Stimulated activated CD4-positive, alpha-beta T cell treated with anti-CD3 and anti-CD28 coated beads, Interleukin-2, amount 100 ng/mL, for 48 hours (primary cell): ENCODE measurements around the gene ATXN7.

Experiments
- DNase-seq, 2 donors: peaks; one replicate each; pipeline ENCODE4 v3.0.0-alpha.2; 2020

The ATXN7 gene

GRCh38 chr3:63867225-63867624, 3.6 kb downstream of the ATXN7 start:
- DNase-seq = no peak

GRCh38 chr3:63869940-63870614, 6.4 kb downstream of the ATXN7 start:
- no peak for DNase-seq

GRCh38 chr3:63870615-63871005, 6.9 kb downstream of the ATXN7 start:
- DNase-seq = no peak

GRCh38 chr3:63872135-63872924, 8.7 kb downstream of the ATXN7 start:
- DNase-seq = no peak

DNA sequence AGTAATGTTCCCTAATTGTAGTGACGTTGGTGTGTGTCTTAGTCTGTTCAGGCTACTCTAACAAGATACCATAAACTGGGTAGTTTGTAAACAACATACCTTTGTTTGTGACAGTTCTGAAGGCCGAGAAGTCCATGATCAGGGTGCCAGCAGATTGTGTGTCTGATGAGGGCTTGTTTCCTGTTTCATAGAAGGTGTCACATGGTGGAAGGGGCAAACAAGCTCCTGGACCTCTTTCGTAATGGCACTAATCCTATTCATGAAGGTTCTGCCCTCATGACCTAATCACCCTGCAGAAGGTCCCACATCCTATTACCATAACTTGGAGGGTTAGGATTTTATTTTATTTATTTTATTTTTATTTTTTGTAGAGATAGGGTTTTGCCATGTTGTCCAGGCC, 11.1 kb downstream of the ATXN7 start:
- DNase-seq = no peak

DNA sequence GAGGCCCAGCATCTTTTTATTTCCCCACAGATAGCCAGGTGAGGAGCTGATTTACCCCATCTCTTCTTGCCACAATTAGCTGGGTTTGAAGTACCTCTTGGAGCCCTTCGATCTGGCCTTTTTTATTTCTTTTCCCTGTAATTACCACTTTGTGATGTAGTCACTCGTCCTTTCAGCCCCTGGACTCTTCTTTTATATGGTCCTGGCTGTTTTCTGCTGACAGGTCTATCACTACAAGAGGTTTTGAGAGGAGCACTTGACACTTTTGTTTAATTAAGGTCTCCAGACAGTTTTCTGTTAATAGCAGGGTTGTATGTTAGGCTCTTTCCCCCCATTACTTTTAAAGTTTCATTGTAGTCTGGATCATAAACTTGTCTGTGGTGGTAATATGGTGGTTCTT, 11.8 kb downstream of the ATXN7 start:
- DNase-seq = no peak

GRCh38 chr3:63876260-63876659, 12.6 kb downstream of the ATXN7 start:
- DNase-seq = no peak

- DNase-seq = no peak
Observed at GRCh38 chr3:63877737-63878393, 14.2 kb downstream of the ATXN7 start.

GRCh38 chr3:63878394-63879060, 14.9 kb downstream of the ATXN7 start:
- DNase-seq = no peak

DNA sequence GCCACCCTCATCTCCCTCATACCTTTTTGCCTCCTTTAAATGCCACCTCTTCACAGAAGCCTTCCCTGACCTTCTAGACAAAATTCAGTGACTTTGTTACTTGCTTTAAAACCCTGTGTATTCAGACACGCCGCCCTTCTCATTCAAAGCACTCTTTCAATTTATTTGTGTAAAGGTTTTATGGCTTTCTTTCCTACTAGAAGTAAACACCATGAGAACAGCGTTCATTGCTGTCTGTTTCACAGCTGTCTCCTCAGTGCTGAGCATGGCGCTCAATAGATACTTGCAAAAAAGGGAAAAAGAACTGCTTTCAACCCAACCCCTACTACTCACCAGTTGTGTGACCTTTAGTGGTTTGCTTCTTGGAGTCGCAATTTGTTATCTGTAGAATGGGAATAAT, 17.0 kb downstream of the ATXN7 start:
- no peak for DNase-seq

DNA sequence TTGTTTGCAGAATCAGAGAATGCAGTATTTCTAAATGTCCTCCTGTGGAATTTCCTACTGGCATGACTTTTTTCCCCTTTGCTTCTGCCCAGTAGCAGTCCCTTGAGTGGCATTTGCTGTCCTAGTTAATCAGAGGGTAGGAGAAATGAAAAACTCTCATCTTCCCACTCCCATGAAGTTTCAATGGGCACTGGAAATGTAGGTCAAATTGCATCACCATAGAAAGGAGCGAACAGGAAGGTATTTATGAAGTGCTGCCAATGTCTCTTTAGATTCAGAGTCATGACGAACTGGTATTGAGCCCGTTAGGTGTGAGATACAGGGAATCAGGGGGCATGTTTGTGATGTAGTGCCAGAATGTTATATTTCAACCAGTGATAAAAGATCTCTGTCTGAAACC, 23.2 kb downstream of the ATXN7 start:
- no peak for DNase-seq

- no peak for DNase-seq
Observed at GRCh38 chr3:63891518-63891917, 27.9 kb downstream of the ATXN7 start.

- DNase-seq = no peak
Observed at GRCh38 chr3:63892773-63893352, 29.2 kb downstream of the ATXN7 start.

DNA sequence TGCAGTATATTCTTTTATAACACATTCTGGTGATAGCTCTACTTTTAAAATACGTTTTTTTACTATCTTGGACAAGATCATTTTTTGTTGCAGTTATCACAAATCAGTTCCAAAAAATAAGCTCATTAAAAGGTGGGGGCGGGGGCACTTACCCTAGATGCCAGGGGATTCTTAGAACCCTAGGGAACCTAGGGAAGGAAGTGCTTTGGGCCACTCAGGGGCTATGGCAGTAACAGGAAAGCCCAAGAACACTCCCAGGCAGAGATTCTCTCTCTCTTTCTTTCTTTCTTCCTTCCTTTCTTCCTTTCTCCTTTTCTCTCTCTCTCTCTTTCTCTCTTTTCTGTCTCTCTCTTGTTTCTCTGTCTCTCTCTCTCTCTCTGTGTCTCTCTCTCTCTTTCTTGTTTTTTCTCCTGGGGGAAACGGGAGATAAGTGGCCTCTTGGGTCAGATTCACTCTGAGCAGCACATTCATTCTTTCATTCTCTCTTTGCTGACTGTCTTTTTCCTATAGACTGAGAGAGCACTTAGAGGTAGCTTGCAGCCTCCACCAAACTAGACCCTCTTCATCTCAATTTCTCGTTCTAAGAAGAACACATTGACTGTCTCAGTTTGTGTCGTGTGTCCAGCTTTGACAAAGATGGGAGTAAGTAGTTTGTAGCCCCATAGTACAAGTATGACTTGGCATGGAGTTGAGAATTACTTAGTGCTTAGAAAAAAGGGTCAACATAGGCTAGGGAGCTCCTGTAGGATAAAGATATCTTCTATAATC, 31.9 kb downstream of the ATXN7 start:
- no peak for DNase-seq

GRCh38 chr3:63896332-63897030, 32.8 kb downstream of the ATXN7 start:
- DNase-seq = no peak

DNA sequence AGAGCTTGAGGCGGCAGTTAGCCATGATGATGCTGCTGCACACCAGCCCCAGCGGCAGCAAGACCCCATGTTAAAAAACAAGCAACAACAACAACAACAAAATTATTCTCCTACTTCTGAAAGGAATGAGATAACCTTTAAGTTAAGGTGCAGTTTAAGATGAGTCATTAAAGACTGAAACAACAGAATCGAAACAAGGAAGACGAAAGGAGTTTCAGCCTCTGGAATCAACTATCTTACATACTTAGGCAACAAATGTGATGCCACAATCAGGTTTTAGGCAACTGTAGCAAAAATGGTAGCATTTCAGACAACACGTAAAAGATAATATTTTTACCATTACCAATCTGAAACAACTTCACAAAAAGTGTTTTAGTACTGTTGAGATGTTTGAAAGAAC, 36.3 kb downstream of the ATXN7 start:
- no peak for DNase-seq

DNA sequence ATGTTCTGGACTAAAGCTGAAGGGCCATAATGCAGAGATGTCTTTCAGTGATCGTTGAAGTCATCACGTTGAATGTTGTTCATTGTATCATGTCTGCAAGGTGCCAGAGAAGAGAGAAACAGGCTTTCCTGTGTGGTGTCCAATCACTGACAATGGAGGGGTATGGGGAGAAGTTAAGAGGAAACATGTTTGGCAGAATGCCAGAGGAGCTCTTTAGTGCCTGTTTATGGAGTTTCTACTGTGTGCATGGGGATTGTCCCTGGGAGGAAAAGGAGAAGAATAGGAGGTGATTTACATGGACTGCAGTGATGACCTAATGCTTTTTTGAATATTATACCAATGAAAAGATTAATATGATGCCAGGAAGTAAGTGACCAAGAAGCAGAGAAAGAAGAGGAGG, 36.8 kb downstream of the ATXN7 start:
- no peak for DNase-seq

- DNase-seq = no peak
Observed at GRCh38 chr3:63905731-63906620, 42.3 kb downstream of the ATXN7 start.

DNA sequence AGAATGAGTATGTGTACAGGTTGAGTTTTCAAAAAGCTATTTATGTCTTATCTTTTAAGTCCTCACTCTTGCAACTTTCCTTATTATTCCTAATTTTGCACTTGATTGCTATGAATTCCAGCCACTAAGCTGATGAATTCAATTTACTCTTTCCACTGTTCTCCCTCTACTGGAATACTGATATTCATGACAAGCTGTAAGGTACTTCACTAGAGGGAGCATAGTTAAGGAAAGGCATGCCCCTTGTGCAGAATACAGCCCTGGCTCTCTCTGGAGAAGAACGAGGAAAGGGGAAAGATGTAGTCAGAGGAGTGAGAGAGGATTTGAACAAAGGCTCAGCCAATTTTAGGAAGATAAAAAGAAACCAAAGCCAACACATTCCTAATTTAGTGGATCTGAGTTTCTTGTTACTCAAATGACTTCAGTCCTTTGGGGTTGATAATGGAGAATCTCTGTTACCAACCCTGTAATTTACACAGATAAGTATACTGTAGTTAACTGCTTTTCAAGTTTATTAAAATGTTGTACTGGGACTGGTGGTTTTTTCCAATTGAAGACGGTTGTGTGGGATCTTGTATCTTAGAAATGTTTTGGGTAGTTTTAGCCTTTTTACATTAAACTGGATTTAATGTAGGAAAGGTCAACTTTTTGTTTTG, 44.5 kb downstream of the ATXN7 start:
- DNase-seq = no peak

- DNase-seq = no peak
Observed at GRCh38 chr3:63908776-63909175, 45.1 kb downstream of the ATXN7 start.
